Activated CD4-positive, alpha-beta T cell treated with anti-CD3 and anti-CD28 coated beads, Interleukin-2, amount 50 U/mL, for 1 hour (primary cell): ENCODE results near the gene FER.
"Not testable (repeated sequence)": the region's sequence is repeated elsewhere in the genome, so short reads cannot be mapped to it uniquely, and the experiment has no call there.

Experiments used
- DNase-seq: peaks from one replicate; pipeline ENCODE4 v3.0.0-alpha.2; 2020

FER gene

GRCh38 chr5:108989761-108990392 is 242.2 kb downstream of the FER start:
- DNase-seq: no peak

- DNase-seq: not testable (repeated sequence)
Measured at GRCh38 chr5:108992396-108993085, 244.8 kb downstream of the FER start.

GRCh38 chr5:108993440-108993839 is 245.7 kb downstream of the FER start:
- not testable (repeated sequence) for DNase-seq

GRCh38 chr5:108997720-108998119 is 250.0 kb downstream of the FER start:
- DNase-seq: no peak

GRCh38 chr5:108998216-108998615 is 250.5 kb downstream of the FER start:
- no peak for DNase-seq

- no peak for DNase-seq
Measured at GRCh38 chr5:109003928-109004327, 256.2 kb downstream of the FER start.

- no peak for DNase-seq
Measured at GRCh38 chr5:109005297-109006009, 257.8 kb downstream of the FER start.

- DNase-seq: no peak
Measured at GRCh38 chr5:109006129-109006528, 258.4 kb downstream of the FER start.

- DNase-seq: no peak
Measured at GRCh38 chr5:109016300-109016699, 268.6 kb downstream of the FER start.

- no peak for DNase-seq
Measured at GRCh38 chr5:109022056-109022455, 274.4 kb downstream of the FER start.

GRCh38 chr5:109025729-109026128 is 278.0 kb downstream of the FER start:
- DNase-seq: not testable (repeated sequence)

- no peak for DNase-seq
Measured at GRCh38 chr5:109027983-109028607, 280.4 kb downstream of the FER start.

GRCh38 chr5:109028608-109029299 is 281.1 kb downstream of the FER start:
- no peak for DNase-seq

- DNase-seq: no peak
Measured at GRCh38 chr5:109029847-109030246, 282.1 kb downstream of the FER start.

- DNase-seq: no peak
Measured at GRCh38 chr5:109030360-109031143, 282.9 kb downstream of the FER start.

GRCh38 chr5:109034306-109034705 is 286.6 kb downstream of the FER start:
- DNase-seq: no peak

GRCh38 chr5:109035436-109035835 is 287.7 kb downstream of the FER start:
- no peak for DNase-seq

- no peak for DNase-seq
Measured at GRCh38 chr5:109038209-109038840, 290.6 kb downstream of the FER start.

GRCh38 chr5:109041317-109041716 is 293.6 kb downstream of the FER start:
- DNase-seq: no peak

- DNase-seq: no peak
Measured at GRCh38 chr5:109045710-109046109, 298.0 kb downstream of the FER start.

GRCh38 chr5:109049565-109049964 is 301.9 kb downstream of the FER start:
- no peak for DNase-seq

GRCh38 chr5:109050321-109050720 is 302.6 kb downstream of the FER start:
- DNase-seq: not testable (repeated sequence)
